ENCODE data around the gene AMFR. TPM values are rescaled to one million over a fixed set of nuclear protein-coding genes. Genes with fewer than 3 reads are reported as not detected.

AMFR gene
- total RNA-seq, 1 experiment from 2014 or later = 89.4 TPM

DNA sequence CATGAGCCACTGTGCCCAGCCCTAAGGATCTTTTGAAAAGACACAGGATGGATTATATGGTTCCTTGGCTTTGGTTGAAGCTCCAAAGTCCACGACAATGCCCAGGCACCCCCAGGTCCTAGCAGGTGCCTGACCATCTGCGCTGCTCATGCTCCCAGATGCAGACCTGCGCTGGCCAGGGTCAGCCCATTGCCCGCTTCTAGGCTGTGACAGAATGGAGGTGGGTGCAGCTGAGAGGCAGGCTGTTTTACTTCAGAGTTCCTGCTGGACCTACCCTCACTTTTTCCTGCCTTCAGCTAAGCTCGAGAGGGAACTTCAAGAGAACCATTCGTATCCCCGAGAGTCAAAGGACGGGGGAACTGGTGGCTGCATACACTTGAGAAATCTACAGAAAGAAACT lies 60.5 kb downstream of the AMFR start:
- Histone ChIP-seq H3K36me3 (ENCODE audit: low read depth) (peaks cover 7% of the 10 kb centered on the region; the same call in 1 of the 2 replicates), H3K4me3 (no peak overlapping the region), H3K27me3 (ENCODE audit: insufficient read depth, low read depth) (no peaks in the 10 kb centered on the region), H4K20me1 (ENCODE audit: insufficient read depth) (no peaks in the 10 kb centered on the region), H2AFZ (no peak overlapping the region), H3K27ac (no peak overlapping the region), H3K4me2 (no peak overlapping the region), H3K4me1 (replicated peaks; ENCODE audit: insufficient read depth) (peaks cover 2% of the 10 kb centered on the region), H3K9me2 (ENCODE audit: insufficient read depth) (no peaks in the 10 kb centered on the region), H3K79me2 (ENCODE audit: low read depth) (peaks cover 7% of the 10 kb centered on the region; the same call in 1 of the 2 replicates), H3F3A (ENCODE audit: insufficient read depth, low read depth) (peaks cover 6% of the 10 kb centered on the region; the same call in 1 of the 2 replicates), H3K9me3 (ENCODE audit: insufficient read depth, low read depth) (no peaks in the 10 kb centered on the region)
- TF ChIP-seq, protein P1, sequence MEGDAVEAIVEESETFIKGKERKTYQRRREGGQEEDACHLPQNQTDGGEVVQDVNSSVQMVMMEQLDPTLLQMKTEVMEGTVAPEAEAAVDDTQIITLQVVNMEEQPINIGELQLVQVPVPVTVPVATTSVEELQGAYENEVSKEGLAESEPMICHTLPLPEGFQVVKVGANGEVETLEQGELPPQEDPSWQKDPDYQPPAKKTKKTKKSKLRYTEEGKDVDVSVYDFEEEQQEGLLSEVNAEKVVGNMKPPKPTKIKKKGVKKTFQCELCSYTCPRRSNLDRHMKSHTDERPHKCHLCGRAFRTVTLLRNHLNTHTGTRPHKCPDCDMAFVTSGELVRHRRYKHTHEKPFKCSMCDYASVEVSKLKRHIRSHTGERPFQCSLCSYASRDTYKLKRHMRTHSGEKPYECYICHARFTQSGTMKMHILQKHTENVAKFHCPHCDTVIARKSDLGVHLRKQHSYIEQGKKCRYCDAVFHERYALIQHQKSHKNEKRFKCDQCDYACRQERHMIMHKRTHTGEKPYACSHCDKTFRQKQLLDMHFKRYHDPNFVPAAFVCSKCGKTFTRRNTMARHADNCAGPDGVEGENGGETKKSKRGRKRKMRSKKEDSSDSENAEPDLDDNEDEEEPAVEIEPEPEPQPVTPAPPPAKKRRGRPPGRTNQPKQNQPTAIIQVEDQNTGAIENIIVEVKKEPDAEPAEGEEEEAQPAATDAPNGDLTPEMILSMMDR (conservative IDR thresholded peaks at IDR 0.05) = no peak
- no peak for TF ChIP-seq EZH2 (IDR thresholded peaks at IDR 0.05; ENCODE audit: low read depth)
- CTCF ChIA-PET = no interaction called here
- POLR2A ChIA-PET (ENCODE audit: unreplicated experiment) = no interaction called here
- no TSS peak for BruUV-seq (replicated peaks)
- DNase-seq = no peak
- intact Hi-C loops (cut with micrococcal nuclease; ENCODE audit: unreplicated experiment) = no loop called here

DNA sequence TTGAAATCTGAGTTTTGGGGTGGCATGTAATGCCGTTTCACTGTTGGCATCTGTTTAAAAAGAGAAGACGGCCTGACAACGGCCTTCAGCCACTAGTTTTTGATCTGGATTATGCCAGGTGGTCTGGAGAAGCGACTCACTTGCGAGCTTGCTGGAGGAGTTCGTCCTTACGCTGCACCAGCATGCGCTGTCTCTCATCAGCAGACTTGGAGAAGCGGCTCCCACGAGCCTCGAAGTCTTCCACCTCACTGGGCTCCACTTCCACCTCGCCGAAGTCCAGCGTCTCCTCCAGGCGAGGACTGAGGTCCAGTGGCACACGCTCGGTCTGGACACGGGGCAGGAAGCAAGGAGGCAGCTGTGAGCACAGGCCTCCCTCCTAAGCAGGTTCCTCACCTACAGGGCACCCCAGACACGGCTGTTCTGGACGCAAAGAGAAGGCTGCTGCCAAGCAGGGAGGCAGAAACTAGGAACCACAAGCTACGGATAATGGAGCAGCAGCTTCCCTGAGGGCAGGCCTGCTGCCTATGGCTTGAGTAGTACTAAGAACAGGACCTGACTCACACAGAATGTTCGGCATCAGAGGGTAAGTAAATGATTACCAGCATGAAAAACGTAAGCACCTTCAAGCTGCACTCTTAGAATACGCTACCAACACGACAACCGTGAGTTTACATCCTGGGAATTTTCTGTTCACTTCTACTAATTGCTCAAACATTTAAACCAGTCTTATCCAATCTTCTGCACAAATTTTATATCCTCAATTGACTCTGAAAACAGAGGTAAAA lies 61.4 kb downstream of the AMFR start:
- Histone ChIP-seq H3K4me1 (replicated peaks; ENCODE audit: insufficient read depth) (no peaks in the 10 kb centered on the region), H3K27ac (no peak overlapping the region), H3K9me3 (ENCODE audit: insufficient read depth, low read depth) (no peaks in the 10 kb centered on the region), H3K4me3 (no peak overlapping the region), H3K9me2 (ENCODE audit: insufficient read depth) (no peaks in the 10 kb centered on the region), H2AFZ (no peak overlapping the region), H3K27me3 (ENCODE audit: insufficient read depth, low read depth) (no peaks in the 10 kb centered on the region), H3F3A (ENCODE audit: insufficient read depth, low read depth) (peaks cover 10% of the 10 kb centered on the region; the same call in 1 of the 2 replicates), H3K79me2 (ENCODE audit: low read depth) (peaks cover under 1% of the 10 kb centered on the region; the same call in 1 of the 2 replicates), H3K36me3 (ENCODE audit: low read depth) (peaks cover 3% of the 10 kb centered on the region; the same call in 1 of the 2 replicates), H3K4me2 (no peak overlapping the region), H4K20me1 (ENCODE audit: insufficient read depth) (no peaks in the 10 kb centered on the region)
- TF ChIP-seq, protein P1 (conservative IDR thresholded peaks at IDR 0.05) = no peak
- no peak for TF ChIP-seq EZH2 (IDR thresholded peaks at IDR 0.05; ENCODE audit: low read depth)
- CTCF ChIA-PET = no interaction called here
- peak in 1 of 2 experiments; percentile 28 for DNase-seq
- intact Hi-C loops (cut with micrococcal nuclease; ENCODE audit: unreplicated experiment) = no loop called here
- POLR2A ChIA-PET (ENCODE audit: unreplicated experiment) = no interaction called here
- no TSS peak for BruUV-seq (replicated peaks)

DNA sequence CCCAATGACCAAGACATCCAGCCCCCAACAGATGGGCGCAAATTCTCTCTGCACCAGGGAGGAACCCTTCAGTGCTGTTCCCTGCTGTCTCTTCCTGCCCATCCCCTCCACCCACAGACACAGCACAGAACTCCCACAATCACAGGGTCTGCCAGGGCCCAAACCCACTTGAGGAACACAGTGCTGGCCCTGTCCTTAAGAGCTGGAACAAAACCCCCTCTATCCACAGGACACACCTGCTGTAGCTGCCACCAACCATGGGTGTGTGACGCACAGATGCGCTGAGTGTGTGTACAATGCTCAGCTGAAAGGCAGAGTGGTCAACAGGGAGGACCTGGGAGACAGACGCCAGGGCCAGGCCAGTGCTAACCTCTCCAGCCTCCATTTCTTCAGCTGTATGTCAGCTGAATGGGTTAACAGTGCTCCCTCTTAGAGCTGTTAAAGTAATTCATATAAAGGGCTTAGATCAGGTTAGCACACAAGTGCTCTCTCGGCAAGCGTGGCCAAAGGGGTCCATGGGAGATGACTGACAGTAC lies 62.1 kb downstream of the AMFR start:
- CTCF ChIA-PET = no interaction called here
- H3K27me3 ChIP-seq (ENCODE audit: insufficient read depth, low read depth) = no peaks in the 10 kb centered on the region
- H3K27ac ChIP-seq = no peak overlapping the region
- no peaks in the 10 kb centered on the region for H3K79me2 ChIP-seq (ENCODE audit: low read depth)
- H3K4me2 ChIP-seq = no peak overlapping the region
- H3K9me2 ChIP-seq (ENCODE audit: insufficient read depth) = no peaks in the 10 kb centered on the region
- peak in 1 of 2 experiments; percentile 21 for DNase-seq
- no peaks in the 10 kb centered on the region for H3K36me3 ChIP-seq (ENCODE audit: low read depth)
- H4K20me1 ChIP-seq (ENCODE audit: insufficient read depth) = no peaks in the 10 kb centered on the region
- no peak overlapping the region for H2AFZ ChIP-seq
- TF ChIP-seq, protein P1 (conservative IDR thresholded peaks at IDR 0.05) = no peak
- no peak for TF ChIP-seq EZH2 (IDR thresholded peaks at IDR 0.05; ENCODE audit: low read depth)
- intact Hi-C loops (cut with micrococcal nuclease; ENCODE audit: unreplicated experiment) = no loop called here
- no peak overlapping the region for H3K4me3 ChIP-seq
- no peaks in the 10 kb centered on the region for H3K4me1 ChIP-seq (replicated peaks; ENCODE audit: insufficient read depth)
- POLR2A ChIA-PET (ENCODE audit: unreplicated experiment) = no interaction called here
- peaks cover 17% of the 10 kb centered on the region for H3F3A ChIP-seq (ENCODE audit: insufficient read depth, low read depth)
- BruUV-seq (replicated peaks) = no TSS peak
- H3K9me3 ChIP-seq (ENCODE audit: insufficient read depth, low read depth) = no peaks in the 10 kb centered on the region
